Liver (tissue), 9 donors: Measurements from ENCODE around the gene NFYC. TPM values are rescaled to one million over a fixed set of nuclear protein-coding genes. Genes with fewer than 3 reads are reported as not detected.

Source experiments
- DNase-seq: peaks from one replicate; pipeline ENCODE4 v3.0.0-alpha.2; 2017; ENCODE audit warnings: low spot score
- H3K27ac ChIP-seq, 2 donors: one replicate each; pipeline ENCODE4 v1.7.0; 2013; ENCODE audit warnings: inconsistent platforms in 2 of 2, low read length in 2 of 2, control low read depth in 1 of 2, low read depth in 1 of 2, mild to moderate bottlenecking in 1 of 2
- H3K27me3 ChIP-seq, 4 donors: one replicate each; pipeline versions ENCODE4 v1.6.1 to v1.7.0; 2013; ENCODE audit warnings: low read length in 3 of 4, inconsistent platforms in 1 of 4, mild to moderate bottlenecking in 1 of 4, moderate library complexity in 1 of 4; ENCODE audit not compliant: control insufficient read depth in 4 of 4, insufficient read depth in 4 of 4
- H3K36me3 ChIP-seq, 4 donors: one replicate each; pipeline versions ENCODE4 v1.6.1 to v1.7.0; 2013; ENCODE audit warnings: low read length in 3 of 4, mild to moderate bottlenecking in 3 of 4, low read depth in 1 of 4, moderate library complexity in 1 of 4; ENCODE audit not compliant: control insufficient read depth in 4 of 4, insufficient read depth in 3 of 4
- H3K4me1 ChIP-seq, 4 donors: one replicate each; pipeline versions ENCODE4 v1.6.1 to v1.7.0; 2013; ENCODE audit warnings: low read length in 3 of 4, mild to moderate bottlenecking in 3 of 4, moderate library complexity in 1 of 4; ENCODE audit not compliant: control insufficient read depth in 4 of 4, insufficient read depth in 4 of 4
- H3K4me3 ChIP-seq, 3 donors: one replicate each; pipeline versions ENCODE4 v1.6.1 to v1.7.0; 2013; ENCODE audit warnings: low read length in 3 of 3, control low read depth in 1 of 3, low read depth in 1 of 3, mild to moderate bottlenecking in 1 of 3
- H3K9ac ChIP-seq, 2 donors: one replicate each; pipeline ENCODE4 v1.7.0; 2013; ENCODE audit warnings: low read length in 2 of 2, mild to moderate bottlenecking in 2 of 2, moderate library complexity in 2 of 2, control low read depth in 1 of 2, low read depth in 1 of 2
- H3K9me3 ChIP-seq, 4 donors: one replicate each; pipeline versions ENCODE4 v1.6.1 to v1.7.0; 2013; ENCODE audit warnings: low read length in 3 of 4; ENCODE audit not compliant: control insufficient read depth in 4 of 4
- EGR1 ChIP-seq, 2 donors: IDR thresholded peaks; 2 replicates each; pipeline ENCODE4 v1.6.1; 2016 to 2018; ENCODE audit warnings: antibody characterized with exemption in 2 of 2, low read depth in 2 of 2
- FOXA1 ChIP-seq: IDR thresholded peaks from 2 replicates; pipeline ENCODE4 v1.6.1; 2016; ENCODE audit warnings: antibody characterized with exemption
- FOXA2 ChIP-seq: IDR thresholded peaks from 2 replicates; pipeline ENCODE4 v1.6.1; 2016; ENCODE audit warnings: antibody characterized with exemption
- GABPA ChIP-seq, 2 donors: IDR thresholded peaks in 1 of 2; conservative IDR thresholded peaks in 1 of 2; 2 replicates each; pipeline ENCODE4 v1.6.1; 2016; ENCODE audit warnings: antibody characterized with exemption in 2 of 2, mild to moderate bottlenecking in 1 of 2, moderate library complexity in 1 of 2
- HNF4A ChIP-seq, 2 donors: conservative IDR thresholded peaks; 2 replicates each; pipeline ENCODE4 v1.6.1; 2016; ENCODE audit warnings: antibody characterized with exemption in 2 of 2, mild to moderate bottlenecking in 2 of 2
- HNF4G ChIP-seq: IDR thresholded peaks from 2 replicates; pipeline ENCODE4 v1.6.1; 2016; ENCODE audit warnings: antibody characterized with exemption
- JUND ChIP-seq, 2 donors: IDR thresholded peaks; 2 replicates each; pipeline ENCODE4 v1.6.1; 2016; ENCODE audit warnings: antibody characterized with exemption in 2 of 2
- NR2F2 ChIP-seq: IDR thresholded peaks from 2 replicates; pipeline ENCODE4 v1.6.1; 2016; ENCODE audit warnings: antibody characterized with exemption
- RAD21 ChIP-seq, 2 donors: IDR thresholded peaks; 2 replicates each; pipeline ENCODE4 v1.6.1; 2016; ENCODE audit warnings: antibody characterized with exemption in 2 of 2, mild to moderate bottlenecking in 2 of 2
- RXRA ChIP-seq, 2 donors: IDR thresholded peaks; 2 replicates each; pipeline ENCODE4 v1.6.1; 2017 to 2018; ENCODE audit warnings: antibody characterized with exemption in 2 of 2, mild to moderate bottlenecking in 1 of 2
- SP1 ChIP-seq: IDR thresholded peaks from 2 replicates; pipeline ENCODE4 v1.6.1; 2018; ENCODE audit warnings: antibody characterized with exemption, mild to moderate bottlenecking
- TAF1 ChIP-seq: conservative IDR thresholded peaks from 2 replicates; pipeline ENCODE4 v1.6.1; 2016; ENCODE audit warnings: antibody characterized with exemption, mild to moderate bottlenecking
- YY1 ChIP-seq: IDR thresholded peaks from 2 replicates; pipeline ENCODE4 v1.6.1; 2016; ENCODE audit warnings: antibody characterized with exemption, mild to moderate bottlenecking
- WGBS: extraction: QIAGEN DNeasy Blood & Tissue Kit; methylation state at CpG from one replicate; pipeline ENCODE4 v1.1.7; 2013; 5-methylcytosine and 5-hydroxymethylcytosine counted together
- polyA plus RNA-seq, 2 donors: library from polyadenylated mRNA; stranded (reverse) in 1 of 2; unstranded in 1 of 2; fragments of 200-250 nt in 1 of 2; fragments of >200 nt in 1 of 2; fragmentation: Nextera tagmentation in 1 of 2; extraction: Ambion mirVana in 1 of 2; gene quantifications; one replicate each; pipeline versions ENCODE4 v1.2.1 to v1.2.3, GENCODE V29; 2013 to 2015
- total RNA-seq, 2 donors: library from RNA; depleted of rRNA; stranded (reverse); fragments of >200 nt; gene quantifications; one replicate each; pipeline ENCODE4 v1.2.3, GENCODE V29; 2014
- TF ChIP-seq, protein P1 (sequence below): IDR thresholded peaks from 2 replicates; pipeline ENCODE4 v1.6.1; 2016; ENCODE audit warnings: antibody characterized with exemption, mild to moderate bottlenecking
- TF ChIP-seq, protein P2 (sequence below): IDR thresholded peaks from 2 replicates; pipeline ENCODE4 v1.6.1; 2016; ENCODE audit warnings: antibody characterized with exemption
- TF ChIP-seq, protein P3 (sequence below): IDR thresholded peaks from 2 replicates; pipeline ENCODE4 v1.6.1; 2016; ENCODE audit warnings: antibody characterized with exemption
- TF ChIP-seq, protein P4 (sequence below): IDR thresholded peaks from 2 replicates; pipeline ENCODE4 v1.6.1; 2016; ENCODE audit warnings: antibody characterized with exemption
- TF ChIP-seq, protein P5 (sequence below): fragments of 150-350 bp; IDR thresholded peaks from 2 replicates; pipeline ENCODE4 v1.5.1; 2017; ENCODE audit warnings: improper control_type of control experiment, low read depth, low read length; ENCODE audit not compliant: missing input control
- donor health status: healthy.
- donor health status: healthy.
- donor health status: healthy.
- donor health status: healthy.
- donor health status: healthy.

The NFYC gene
- total and polyA plus RNA-seq, 4 donors, result 18.3 to 28.1 (median 26.8) TPM

DNA sequence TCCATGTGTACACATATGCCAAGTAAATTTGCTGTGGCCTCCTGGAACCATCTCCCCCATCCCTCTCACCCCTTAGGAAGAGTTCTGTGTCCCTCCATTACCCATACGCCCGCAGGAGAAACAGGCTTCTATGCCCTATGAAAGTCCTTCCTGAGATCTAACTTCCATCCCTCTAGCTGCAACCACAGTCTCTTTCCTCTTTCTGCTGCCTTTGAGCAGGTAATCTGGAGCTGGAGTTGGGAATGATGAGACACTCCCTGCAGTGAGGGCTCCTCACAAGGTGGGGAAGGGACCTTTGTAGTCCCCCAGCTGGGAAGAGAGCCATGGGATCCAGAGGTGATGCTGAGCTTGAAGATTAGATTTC is 90.1 kb downstream of the NFYC start:
- no peaks in the 10 kb centered on the region for H3K27me3 ChIP-seq
- H3K27ac ChIP-seq, result no peak overlapping the region
- DNase-seq, result no peak
- 90% methylated on average over 2 of the region's 2 CpGs for WGBS
- H3K4me1 ChIP-seq, result peaks cover 4 to 13% (median 11%) of the 10 kb centered on the region in 4 donors
- TF ChIP-seq, protein P1, sequence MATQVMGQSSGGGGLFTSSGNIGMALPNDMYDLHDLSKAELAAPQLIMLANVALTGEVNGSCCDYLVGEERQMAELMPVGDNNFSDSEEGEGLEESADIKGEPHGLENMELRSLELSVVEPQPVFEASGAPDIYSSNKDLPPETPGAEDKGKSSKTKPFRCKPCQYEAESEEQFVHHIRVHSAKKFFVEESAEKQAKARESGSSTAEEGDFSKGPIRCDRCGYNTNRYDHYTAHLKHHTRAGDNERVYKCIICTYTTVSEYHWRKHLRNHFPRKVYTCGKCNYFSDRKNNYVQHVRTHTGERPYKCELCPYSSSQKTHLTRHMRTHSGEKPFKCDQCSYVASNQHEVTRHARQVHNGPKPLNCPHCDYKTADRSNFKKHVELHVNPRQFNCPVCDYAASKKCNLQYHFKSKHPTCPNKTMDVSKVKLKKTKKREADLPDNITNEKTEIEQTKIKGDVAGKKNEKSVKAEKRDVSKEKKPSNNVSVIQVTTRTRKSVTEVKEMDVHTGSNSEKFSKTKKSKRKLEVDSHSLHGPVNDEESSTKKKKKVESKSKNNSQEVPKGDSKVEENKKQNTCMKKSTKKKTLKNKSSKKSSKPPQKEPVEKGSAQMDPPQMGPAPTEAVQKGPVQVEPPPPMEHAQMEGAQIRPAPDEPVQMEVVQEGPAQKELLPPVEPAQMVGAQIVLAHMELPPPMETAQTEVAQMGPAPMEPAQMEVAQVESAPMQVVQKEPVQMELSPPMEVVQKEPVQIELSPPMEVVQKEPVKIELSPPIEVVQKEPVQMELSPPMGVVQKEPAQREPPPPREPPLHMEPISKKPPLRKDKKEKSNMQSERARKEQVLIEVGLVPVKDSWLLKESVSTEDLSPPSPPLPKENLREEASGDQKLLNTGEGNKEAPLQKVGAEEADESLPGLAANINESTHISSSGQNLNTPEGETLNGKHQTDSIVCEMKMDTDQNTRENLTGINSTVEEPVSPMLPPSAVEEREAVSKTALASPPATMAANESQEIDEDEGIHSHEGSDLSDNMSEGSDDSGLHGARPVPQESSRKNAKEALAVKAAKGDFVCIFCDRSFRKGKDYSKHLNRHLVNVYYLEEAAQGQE, result no peak
- TF ChIP-seq, protein P2, sequence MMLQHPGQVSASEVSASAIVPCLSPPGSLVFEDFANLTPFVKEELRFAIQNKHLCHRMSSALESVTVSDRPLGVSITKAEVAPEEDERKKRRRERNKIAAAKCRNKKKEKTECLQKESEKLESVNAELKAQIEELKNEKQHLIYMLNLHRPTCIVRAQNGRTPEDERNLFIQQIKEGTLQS, result no peak
- TF ChIP-seq, protein P3, sequence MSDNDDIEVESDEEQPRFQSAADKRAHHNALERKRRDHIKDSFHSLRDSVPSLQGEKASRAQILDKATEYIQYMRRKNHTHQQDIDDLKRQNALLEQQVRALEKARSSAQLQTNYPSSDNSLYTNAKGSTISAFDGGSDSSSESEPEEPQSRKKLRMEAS, result no peak
- TF ChIP-seq GABPA (IDR thresholded peaks at IDR 0.05 in 1 of 2, conservative IDR thresholded peaks at IDR 0.05 in 1 of 2), result no peak
- TF ChIP-seq EGR1 (IDR thresholded peaks at IDR 0.05; ENCODE audit: low read depth in 2 of 2), result no peak
- TF ChIP-seq RXRA (IDR thresholded peaks at IDR 0.05), result no peak
- TF ChIP-seq, protein P4, sequence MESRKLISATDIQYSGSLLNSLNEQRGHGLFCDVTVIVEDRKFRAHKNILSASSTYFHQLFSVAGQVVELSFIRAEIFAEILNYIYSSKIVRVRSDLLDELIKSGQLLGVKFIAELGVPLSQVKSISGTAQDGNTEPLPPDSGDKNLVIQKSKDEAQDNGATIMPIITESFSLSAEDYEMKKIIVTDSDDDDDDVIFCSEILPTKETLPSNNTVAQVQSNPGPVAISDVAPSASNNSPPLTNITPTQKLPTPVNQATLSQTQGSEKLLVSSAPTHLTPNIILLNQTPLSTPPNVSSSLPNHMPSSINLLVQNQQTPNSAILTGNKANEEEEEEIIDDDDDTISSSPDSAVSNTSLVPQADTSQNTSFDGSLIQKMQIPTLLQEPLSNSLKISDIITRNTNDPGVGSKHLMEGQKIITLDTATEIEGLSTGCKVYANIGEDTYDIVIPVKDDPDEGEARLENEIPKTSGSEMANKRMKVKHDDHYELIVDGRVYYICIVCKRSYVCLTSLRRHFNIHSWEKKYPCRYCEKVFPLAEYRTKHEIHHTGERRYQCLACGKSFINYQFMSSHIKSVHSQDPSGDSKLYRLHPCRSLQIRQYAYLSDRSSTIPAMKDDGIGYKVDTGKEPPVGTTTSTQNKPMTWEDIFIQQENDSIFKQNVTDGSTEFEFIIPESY, result no peak
- TF ChIP-seq FOXA1, result no peak
- no peak for TF ChIP-seq SP1
- TF ChIP-seq YY1, result no peak
- no peak for TF ChIP-seq FOXA2
- no peak for TF ChIP-seq HNF4A (conservative IDR thresholded peaks at IDR 0.05)
- TF ChIP-seq JUND (IDR thresholded peaks at IDR 0.05), result no peak
- TF ChIP-seq NR2F2, result no peak
- TF ChIP-seq, protein P5, sequence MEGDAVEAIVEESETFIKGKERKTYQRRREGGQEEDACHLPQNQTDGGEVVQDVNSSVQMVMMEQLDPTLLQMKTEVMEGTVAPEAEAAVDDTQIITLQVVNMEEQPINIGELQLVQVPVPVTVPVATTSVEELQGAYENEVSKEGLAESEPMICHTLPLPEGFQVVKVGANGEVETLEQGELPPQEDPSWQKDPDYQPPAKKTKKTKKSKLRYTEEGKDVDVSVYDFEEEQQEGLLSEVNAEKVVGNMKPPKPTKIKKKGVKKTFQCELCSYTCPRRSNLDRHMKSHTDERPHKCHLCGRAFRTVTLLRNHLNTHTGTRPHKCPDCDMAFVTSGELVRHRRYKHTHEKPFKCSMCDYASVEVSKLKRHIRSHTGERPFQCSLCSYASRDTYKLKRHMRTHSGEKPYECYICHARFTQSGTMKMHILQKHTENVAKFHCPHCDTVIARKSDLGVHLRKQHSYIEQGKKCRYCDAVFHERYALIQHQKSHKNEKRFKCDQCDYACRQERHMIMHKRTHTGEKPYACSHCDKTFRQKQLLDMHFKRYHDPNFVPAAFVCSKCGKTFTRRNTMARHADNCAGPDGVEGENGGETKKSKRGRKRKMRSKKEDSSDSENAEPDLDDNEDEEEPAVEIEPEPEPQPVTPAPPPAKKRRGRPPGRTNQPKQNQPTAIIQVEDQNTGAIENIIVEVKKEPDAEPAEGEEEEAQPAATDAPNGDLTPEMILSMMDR, result no peak
- TF ChIP-seq TAF1, result no peak
- no peak for TF ChIP-seq RAD21 (IDR thresholded peaks at IDR 0.05)
- no peak for TF ChIP-seq HNF4G
- H3K9me3 ChIP-seq, result no peaks in the 10 kb centered on the region
- H3K36me3 ChIP-seq, result no peaks in the 10 kb centered on the region
- H3K9ac ChIP-seq, result no peak overlapping the region
- no peak overlapping the region for H3K4me3 ChIP-seq
